ENCODE results near the gene XIRP1. TPM values are rescaled to one million over a fixed set of nuclear protein-coding genes. Genes with fewer than 3 reads are reported as not detected.
A peak's percentile ranks its signal among the peaks of the same experiment; 100 is the strongest.

The XIRP1 gene
- total and polyA plus RNA-seq, 4 donors = 0.01 TPM; not detected in 3

GRCh38 chr3:39180546-39181346 is 11.6 kb downstream of the XIRP1 start (continued):
- TF ChIP-seq CTCF (IDR thresholded peaks at IDR 0.05; ENCODE audit: low read depth, low read length, missing input control) = peak; percentile 42
- TF ChIP-seq RAD21 (IDR thresholded peaks at IDR 0.05) = peak; percentile 40 to 66

GRCh38 chr3:39180183-39180545 is 12.2 kb downstream of the XIRP1 start:
- peaks cover 10 to 35% (median 24%) of the 10 kb centered on the region in 4 donors for H3K4me1 ChIP-seq (ENCODE audit: control insufficient read depth in 4 of 4, insufficient read depth in 4 of 4, low read length in 3 of 4)
- H3K9ac ChIP-seq (ENCODE audit: low read depth in 1 of 2, low read length in 2 of 2) = peak overlapping the region in 1 of 2 donors; percentile 20

More at GRCh38 chr3:39180183-39180545, 12.2 kb downstream of the XIRP1 start:
- H3K36me3 ChIP-seq (ENCODE audit: control insufficient read depth in 4 of 4, insufficient read depth in 3 of 4, low read depth in 1 of 4, low read length in 3 of 4) = no peaks in the 10 kb centered on the region
- peak overlapping the region; percentile 28 to 61 for H3K27ac ChIP-seq (ENCODE audit: low read depth in 1 of 2, low read length in 2 of 2)
- no peaks in the 10 kb centered on the region for H3K27me3 ChIP-seq (ENCODE audit: control insufficient read depth in 4 of 4, insufficient read depth in 4 of 4, low read length in 3 of 4)
- no peak for DNase-seq (ENCODE audit: low spot score)
- H3K9me3 ChIP-seq (ENCODE audit: control insufficient read depth in 4 of 4, low read length in 3 of 4) = no peaks in the 10 kb centered on the region
- TF ChIP-seq ATF3 (IDR thresholded peaks at IDR 0.05) = no peak
- no peak for TF ChIP-seq CTCF (IDR thresholded peaks at IDR 0.05; ENCODE audit: low read depth, low read length, missing input control)
- TF ChIP-seq REST (IDR thresholded peaks at IDR 0.05) = no peak
- TF ChIP-seq HNF4A (conservative IDR thresholded peaks at IDR 0.05) = peak in 1 of 2 donors; percentile 62
- TF ChIP-seq TAF1 (conservative IDR thresholded peaks at IDR 0.05) = no peak
- peak; percentile 16 for TF ChIP-seq YY1 (IDR thresholded peaks at IDR 0.05)
- no peak for TF ChIP-seq NR2F2 (IDR thresholded peaks at IDR 0.05)
- peak in 1 of 2 donors; percentile 21 for TF ChIP-seq RXRA (IDR thresholded peaks at IDR 0.05)
- TF ChIP-seq HNF4G (IDR thresholded peaks at IDR 0.05) = no peak
- WGBS = 54% methylated on average over 3 of the region's 3 CpGs
- H3K4me3 ChIP-seq (ENCODE audit: low read depth in 1 of 3, low read length in 3 of 3) = peak overlapping the region in 2 of 3 donors; percentile 30 to 60
